Stimulated activated CD4-positive, alpha-beta T cell treated with anti-CD3 and anti-CD28 coated beads, Interleukin-2, amount 100 ng/mL, for 4 hours (primary cell): ENCODE results near the gene LSM14B.
"Not testable (repeated sequence)": the region's sequence is repeated elsewhere in the genome, so short reads cannot be mapped to it uniquely, and the experiment has no call there.

Experiments
- DNase-seq: peaks from one replicate; pipeline ENCODE4 v3.0.0-alpha.2; 2020; ENCODE audit warnings: low read depth

LSM14B gene

GRCh38 chr20:62114894-62115293, 7.4 kb upstream of the LSM14B start:
- no peak for DNase-seq

- not testable (repeated sequence) for DNase-seq
Observed at GRCh38 chr20:62115800-62116407, 6.4 kb upstream of the LSM14B start.

GRCh38 chr20:62116558-62117361, 5.5 kb upstream of the LSM14B start:
- DNase-seq, result no peak

- no peak for DNase-seq
Observed at GRCh38 chr20:62117362-62117646, 5.0 kb upstream of the LSM14B start.

- DNase-seq, result peak; percentile 38
Observed at GRCh38 chr20:62117658-62118057, 4.6 kb upstream of the LSM14B start.

- DNase-seq, result no peak
Observed at GRCh38 chr20:62118113-62119043, 3.9 kb upstream of the LSM14B start.

- no peak for DNase-seq
Observed at GRCh38 chr20:62119115-62119514, 3.2 kb upstream of the LSM14B start.

GRCh38 chr20:62119591-62120364, 2.5 kb upstream of the LSM14B start:
- no peak for DNase-seq

- DNase-seq, result no peak
Observed at GRCh38 chr20:62120365-62120762, 1.9 kb upstream of the LSM14B start.

- DNase-seq, result no peak
Observed at GRCh38 chr20:62120990-62121775, 1.1 kb upstream of the LSM14B start.

GRCh38 chr20:62122654-62123449, 577 bp downstream of the LSM14B start:
- DNase-seq, result no peak

- no peak for DNase-seq
Observed at GRCh38 chr20:62123450-62124118, 1.3 kb downstream of the LSM14B start.

GRCh38 chr20:62126141-62126540, 3.9 kb downstream of the LSM14B start:
- no peak for DNase-seq

- no peak for DNase-seq
Observed at GRCh38 chr20:62127799-62128198, 5.5 kb downstream of the LSM14B start.

GRCh38 chr20:62128502-62128901, 6.2 kb downstream of the LSM14B start:
- DNase-seq, result no peak

GRCh38 chr20:62129731-62130531, 7.7 kb downstream of the LSM14B start:
- DNase-seq, result no peak

GRCh38 chr20:62131560-62132320, 9.5 kb downstream of the LSM14B start:
- no peak for DNase-seq

- DNase-seq, result no peak
Observed at GRCh38 chr20:62132421-62132820, 10.1 kb downstream of the LSM14B start.
